SK-N-SH (cell line): Measurements from ENCODE around the gene RAI14. TPM values are rescaled to one million over a fixed set of nuclear protein-coding genes. Genes with fewer than 3 reads are reported as not detected.

Source experiments
- EZH2phosphoT487 ChIP-seq: fragments of 200-600 bp; sonication (generic); IDR thresholded peaks from 2 replicates; pipeline ENCODE4 v1.6.1; 2017; ENCODE audit warnings: low read depth, mixed run types, mild to moderate bottlenecking, antibody characterized with exemption, moderate library complexity, borderline replicate concordance
- FOSL2 ChIP-seq: IDR thresholded peaks from 2 replicates; pipeline ENCODE4 v1.4.0; 2012; ENCODE audit warnings: low read depth, mild to moderate bottlenecking, moderate library complexity, borderline replicate concordance
- FOXJ3 ChIP-seq: sonication (generic); formaldehyde crosslinking; IDR thresholded peaks from 2 replicates; pipeline ENCODE4 v1.5.1; 2020; ENCODE audit warnings: mild to moderate bottlenecking, missing genetic modification reagents
- JUND ChIP-seq: IDR thresholded peaks from 2 replicates; pipeline ENCODE4 v1.4.0; 2012
- MEF2A ChIP-seq: IDR thresholded peaks from 2 replicates; pipeline ENCODE4 v1.4.0; 2012; ENCODE audit warnings: low read depth, borderline replicate concordance
- MXI1 ChIP-seq: IDR thresholded peaks from 2 replicates; pipeline ENCODE4 v1.6.1; 2012; ENCODE audit warnings: mild to moderate bottlenecking, low read depth, low read length, improper control_type of control experiment
- NFIC ChIP-seq: IDR thresholded peaks from 2 replicates; pipeline ENCODE4 v1.4.0; 2012; ENCODE audit warnings: borderline replicate concordance
- POLR2AphosphoS5 ChIP-seq: IDR thresholded peaks from 2 replicates; pipeline ENCODE4 v1.6.1; 2012; ENCODE audit warnings: low read depth, low read length
- RAD21 ChIP-seq: IDR thresholded peaks from 2 replicates; pipeline ENCODE4 v1.6.1; 2012; ENCODE audit warnings: mild to moderate bottlenecking, low read length
- RCOR1 ChIP-seq: fragments of 150-350 bp; IDR thresholded peaks from 2 replicates; pipeline ENCODE4 v1.6.1; 2017; ENCODE audit warnings: antibody characterized with exemption, low read length
- RXRA ChIP-seq: IDR thresholded peaks from 2 replicates; pipeline ENCODE4 v1.4.0; 2012; ENCODE audit warnings: low read depth, mild to moderate bottlenecking, borderline replicate concordance
- SIN3A ChIP-seq: IDR thresholded peaks from 2 replicates; pipeline ENCODE4 v1.6.1; 2012; ENCODE audit warnings: low read depth, mild to moderate bottlenecking, low read length, moderate library complexity, borderline replicate concordance
- SMC3 ChIP-seq: IDR thresholded peaks from 2 replicates; pipeline ENCODE4 v1.6.1; 2012; ENCODE audit warnings: low read depth, low read length, improper control_type of control experiment
- TAF1 ChIP-seq: IDR thresholded peaks from 2 replicates; pipeline ENCODE4 v1.6.1; 2012; ENCODE audit warnings: low read depth, mild to moderate bottlenecking, low read length, moderate library complexity, borderline replicate concordance
- TCF12 ChIP-seq: IDR thresholded peaks from 2 replicates; pipeline ENCODE4 v1.4.0; 2012
- YY1 ChIP-seq: IDR thresholded peaks from 2 replicates; pipeline ENCODE4 v1.4.0; 2012; ENCODE audit warnings: low read depth, mild to moderate bottlenecking
- polyA plus RNA-seq, 3 experiments: library from polyadenylated mRNA; depleted of rRNA; stranded (reverse); fragments of >200 nt; gene quantifications; 2 replicates each; pipeline ENCODE4 v1.2.3, GENCODE V29; 2012
- TF ChIP-seq, protein P1 (sequence below): fragments of 200-600 bp; sonication (generic); IDR thresholded peaks from 2 replicates; pipeline ENCODE4 v1.6.1; 2017; ENCODE audit warnings: antibody characterized with exemption, mild to moderate bottlenecking, moderate library complexity
- TF ChIP-seq, protein P2 (sequence below): IDR thresholded peaks from 2 replicates; pipeline ENCODE4; 2012
- TF ChIP-seq, protein P3 (sequence below): fragments of 150-350 bp; IDR thresholded peaks from 2 replicates; pipeline ENCODE4 v1.6.1; 2016; ENCODE audit warnings: mild to moderate bottlenecking, low read depth, low read length

RAI14 gene
- polyA plus RNA-seq, 1 of the 3 experiments (the other 2 are of a cell fraction) = 53.2 TPM

DNA sequence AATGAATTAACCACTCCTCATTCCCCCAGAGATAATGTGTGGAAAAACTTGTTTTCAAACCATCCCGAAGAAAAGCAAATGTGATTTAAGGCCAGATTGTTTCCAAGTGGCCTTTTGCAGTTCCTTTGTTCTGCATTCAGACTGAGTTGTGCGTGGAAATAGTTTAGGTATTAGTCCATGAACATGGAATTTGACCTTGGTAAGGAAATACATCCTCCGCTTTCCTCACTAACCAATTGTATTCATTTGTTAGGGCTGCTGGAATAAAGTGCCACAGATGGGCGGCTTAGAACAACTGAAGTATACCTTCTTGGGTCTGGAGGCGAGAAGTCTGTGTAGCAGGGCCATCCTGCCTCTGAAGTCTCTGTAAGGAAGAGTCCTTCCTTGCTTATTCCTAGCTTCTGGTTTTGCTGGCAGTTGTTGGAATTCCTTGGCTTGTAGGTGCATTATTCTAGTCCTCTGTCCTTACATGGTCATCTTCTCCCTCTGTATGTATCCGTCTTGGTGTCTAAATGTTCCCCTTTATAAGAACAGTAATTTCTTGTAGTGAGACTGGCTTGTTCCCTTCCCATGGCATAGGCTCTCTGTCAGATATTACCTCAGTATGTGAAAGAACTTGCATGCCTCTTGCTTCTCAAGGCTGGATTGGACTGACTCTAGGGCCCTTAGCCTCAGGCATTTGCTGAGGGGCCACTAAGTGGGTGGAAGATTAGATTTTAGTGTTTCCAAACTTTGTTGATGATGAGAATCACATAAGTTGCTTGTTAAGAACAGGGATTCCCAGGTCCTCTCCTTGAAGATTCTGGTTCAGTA lies 53.9 kb downstream of the RAI14 start (continued):
- TF ChIP-seq MEF2A (no peak; the same call in 1 of the 2 replicates), MXI1 (no peak), FOSL2 (peak; percentile 50; the same call in 1 of the 2 replicates), EZH2phosphoT487 (no peak), SMC3 (no peak), RAD21 (no peak), JUND (peak; percentile 71), FOXJ3 (CRISPR knock-in tag) (no peak), TAF1 (no peak), TCF12 (peak; percentile 74), SIN3A (no peak), POLR2AphosphoS5 (peak; percentile 16; the same call in 1 of the 2 replicates), YY1 (no peak), RCOR1 (no peak), NFIC (peak; percentile 54; the same call in 1 of the 2 replicates), RXRA (0 out of 2 replicates have a peak, but pooled peaks have one; percentile 65)
- TF ChIP-seq, protein P1, sequence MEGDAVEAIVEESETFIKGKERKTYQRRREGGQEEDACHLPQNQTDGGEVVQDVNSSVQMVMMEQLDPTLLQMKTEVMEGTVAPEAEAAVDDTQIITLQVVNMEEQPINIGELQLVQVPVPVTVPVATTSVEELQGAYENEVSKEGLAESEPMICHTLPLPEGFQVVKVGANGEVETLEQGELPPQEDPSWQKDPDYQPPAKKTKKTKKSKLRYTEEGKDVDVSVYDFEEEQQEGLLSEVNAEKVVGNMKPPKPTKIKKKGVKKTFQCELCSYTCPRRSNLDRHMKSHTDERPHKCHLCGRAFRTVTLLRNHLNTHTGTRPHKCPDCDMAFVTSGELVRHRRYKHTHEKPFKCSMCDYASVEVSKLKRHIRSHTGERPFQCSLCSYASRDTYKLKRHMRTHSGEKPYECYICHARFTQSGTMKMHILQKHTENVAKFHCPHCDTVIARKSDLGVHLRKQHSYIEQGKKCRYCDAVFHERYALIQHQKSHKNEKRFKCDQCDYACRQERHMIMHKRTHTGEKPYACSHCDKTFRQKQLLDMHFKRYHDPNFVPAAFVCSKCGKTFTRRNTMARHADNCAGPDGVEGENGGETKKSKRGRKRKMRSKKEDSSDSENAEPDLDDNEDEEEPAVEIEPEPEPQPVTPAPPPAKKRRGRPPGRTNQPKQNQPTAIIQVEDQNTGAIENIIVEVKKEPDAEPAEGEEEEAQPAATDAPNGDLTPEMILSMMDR = no peak
- TF ChIP-seq, protein P2, sequence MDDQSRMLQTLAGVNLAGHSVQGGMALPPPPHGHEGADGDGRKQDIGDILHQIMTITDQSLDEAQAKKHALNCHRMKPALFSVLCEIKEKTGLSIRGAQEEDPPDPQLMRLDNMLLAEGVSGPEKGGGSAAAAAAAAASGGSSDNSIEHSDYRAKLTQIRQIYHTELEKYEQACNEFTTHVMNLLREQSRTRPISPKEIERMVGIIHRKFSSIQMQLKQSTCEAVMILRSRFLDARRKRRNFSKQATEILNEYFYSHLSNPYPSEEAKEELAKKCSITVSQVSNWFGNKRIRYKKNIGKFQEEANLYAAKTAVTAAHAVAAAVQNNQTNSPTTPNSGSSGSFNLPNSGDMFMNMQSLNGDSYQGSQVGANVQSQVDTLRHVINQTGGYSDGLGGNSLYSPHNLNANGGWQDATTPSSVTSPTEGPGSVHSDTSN = peak; percentile 56; the same call in 1 of the 2 replicates
- TF ChIP-seq, protein P3, sequence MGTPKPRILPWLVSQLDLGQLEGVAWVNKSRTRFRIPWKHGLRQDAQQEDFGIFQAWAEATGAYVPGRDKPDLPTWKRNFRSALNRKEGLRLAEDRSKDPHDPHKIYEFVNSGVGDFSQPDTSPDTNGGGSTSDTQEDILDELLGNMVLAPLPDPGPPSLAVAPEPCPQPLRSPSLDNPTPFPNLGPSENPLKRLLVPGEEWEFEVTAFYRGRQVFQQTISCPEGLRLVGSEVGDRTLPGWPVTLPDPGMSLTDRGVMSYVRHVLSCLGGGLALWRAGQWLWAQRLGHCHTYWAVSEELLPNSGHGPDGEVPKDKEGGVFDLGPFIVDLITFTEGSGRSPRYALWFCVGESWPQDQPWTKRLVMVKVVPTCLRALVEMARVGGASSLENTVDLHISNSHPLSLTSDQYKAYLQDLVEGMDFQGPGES = no peak
